ENCODE data around the gene RDH12. TPM values are rescaled to one million over a fixed set of nuclear protein-coding genes. Genes with fewer than 3 reads are reported as not detected.

The RDH12 gene
- total RNA-seq, 1 experiment from 2014 or later: 0.38 TPM

- CTCF ChIA-PET: interaction anchor here (0.5 to 0.7 kb wide), 3 partner anchors 1394 to 1673 kb away, joined by 3 to 6 read pairs (median 4); no protein-coding TSS in a partner anchor
- no peak overlapping the region for H3K27ac Mint-ChIP-seq (ENCODE audit: unreplicated experiment)
These were observed 35.8 kb upstream of the RDH12 start for GRCh38 chr14:67665868-67666267.

DNA sequence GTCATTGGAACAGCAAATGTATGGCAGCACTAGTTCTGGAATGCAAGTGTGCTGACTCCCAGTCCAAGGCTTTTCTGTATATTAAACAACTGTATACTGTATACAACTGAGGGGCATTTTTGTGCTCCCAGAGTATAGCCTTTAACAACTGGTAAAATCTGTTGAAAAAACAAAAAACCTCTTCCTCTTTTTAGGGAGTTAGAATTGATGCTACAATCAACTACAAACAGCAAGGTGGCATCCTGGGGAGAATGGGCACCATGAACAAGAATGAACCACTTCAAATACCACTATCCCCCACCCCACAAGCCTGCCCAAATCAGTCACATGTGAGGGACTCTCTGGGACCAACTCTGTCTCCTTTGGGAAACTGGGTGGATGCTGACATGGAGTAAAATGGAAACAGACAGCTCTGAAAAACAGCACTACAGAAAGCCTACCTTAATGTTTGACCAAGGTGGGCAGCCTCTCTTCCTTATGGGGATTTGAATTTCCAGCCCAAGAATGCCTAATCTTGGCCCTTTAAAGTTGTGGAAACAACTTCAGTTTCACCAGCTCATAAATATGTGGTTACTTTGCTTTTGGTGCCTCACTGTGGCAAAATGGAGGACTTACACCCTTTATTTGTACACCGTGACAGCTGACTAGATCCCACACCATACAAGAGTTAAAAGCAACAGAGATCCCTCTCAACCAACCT, 34.8 kb upstream of the RDH12 start:
- no peaks in the 10 kb centered on the region for H3K36me3 Mint-ChIP-seq (ENCODE audit: insufficient read depth, unreplicated experiment)
- no peaks in the 10 kb centered on the region for H3K27me3 Mint-ChIP-seq (ENCODE audit: unreplicated experiment)
- peak; percentile 50 for TF ChIP-seq CTCF (IDR thresholded peaks at IDR 0.05; ENCODE audit: unreplicated experiment)
- intact Hi-C loops (cut with micrococcal nuclease; ENCODE audit: unreplicated experiment): loop anchor here (1.0 to 5.0 kb wide), 3 partner anchors 35 to 83 kb away; partner anchors contain the start of genes ARG2 and RDH12
- no peak overlapping the region for H3K4me3 Mint-ChIP-seq (ENCODE audit: low read depth, unreplicated experiment)
- no peaks in the 10 kb centered on the region for H3K9me3 Mint-ChIP-seq (ENCODE audit: low read depth, unreplicated experiment)
- no peaks in the 10 kb centered on the region for H3K4me1 Mint-ChIP-seq (ENCODE audit: low read depth, unreplicated experiment)
- CTCF ChIA-PET: interaction anchor here (0.6 to 1.1 kb wide), 10 partner anchors 12 to 239 kb away, joined by 3 to 23 read pairs (median 6); partner anchors contain the start of genes ARG2 and PIGH
- H3K27ac Mint-ChIP-seq (ENCODE audit: unreplicated experiment): no peak overlapping the region
- DNase-seq: peak; percentile 21
- no TSS peak for BruUV-seq (replicated peaks)

More at GRCh38 chr14:67665868-67666267, 35.8 kb upstream of the RDH12 start:
- TF ChIP-seq CTCF (IDR thresholded peaks at IDR 0.05; ENCODE audit: unreplicated experiment): no peak
- intact Hi-C loops (cut with micrococcal nuclease; ENCODE audit: unreplicated experiment): loop anchor here (5.0 kb wide), 1 partner anchor 36 kb away; the partner anchor contains the start of gene RDH12
- no peak for DNase-seq
- Mint-ChIP-seq H3K4me3 (ENCODE audit: low read depth, unreplicated experiment) (no peak overlapping the region), H3K27me3 (ENCODE audit: unreplicated experiment) (no peaks in the 10 kb centered on the region), H3K4me1 (ENCODE audit: low read depth, unreplicated experiment) (no peaks in the 10 kb centered on the region), H3K9me3 (ENCODE audit: low read depth, unreplicated experiment) (no peaks in the 10 kb centered on the region), H3K36me3 (ENCODE audit: insufficient read depth, unreplicated experiment) (no peaks in the 10 kb centered on the region)
- BruUV-seq (replicated peaks): no TSS peak

GRCh38 chr14:67668559-67668958, 33.1 kb upstream of the RDH12 start:
- CTCF ChIA-PET: interaction anchor here (0.6 to 1.0 kb wide), 3 partner anchors 36 to 50 kb away, joined by 3 read pairs; no protein-coding TSS in a partner anchor
- Mint-ChIP-seq H3K4me1 (ENCODE audit: low read depth, unreplicated experiment) (peaks cover 9% of the 10 kb centered on the region), H3K36me3 (ENCODE audit: insufficient read depth, unreplicated experiment) (peaks cover 2% of the 10 kb centered on the region), H3K4me3 (ENCODE audit: low read depth, unreplicated experiment) (no peak overlapping the region), H3K27ac (ENCODE audit: unreplicated experiment) (no peak overlapping the region), H3K9me3 (ENCODE audit: low read depth, unreplicated experiment) (no peaks in the 10 kb centered on the region), H3K27me3 (ENCODE audit: unreplicated experiment) (no peaks in the 10 kb centered on the region)
- BruUV-seq (replicated peaks): no TSS peak
- intact Hi-C loops (cut with micrococcal nuclease; ENCODE audit: unreplicated experiment): loop anchor here (5.0 kb wide), 1 partner anchor 34 kb away; the partner anchor contains the start of gene RDH12
- no peak for DNase-seq
- TF ChIP-seq CTCF (IDR thresholded peaks at IDR 0.05; ENCODE audit: unreplicated experiment): no peak

GRCh38 chr14:67673451-67673850, 28.2 kb upstream of the RDH12 start:
- DNase-seq: no peak
- Mint-ChIP-seq H3K36me3 (ENCODE audit: insufficient read depth, unreplicated experiment) (peaks cover 40% of the 10 kb centered on the region), H3K27me3 (ENCODE audit: unreplicated experiment) (no peaks in the 10 kb centered on the region), H3K4me1 (ENCODE audit: low read depth, unreplicated experiment) (peaks cover 28% of the 10 kb centered on the region), H3K27ac (ENCODE audit: unreplicated experiment) (peak overlapping the region; percentile 83), H3K9me3 (ENCODE audit: low read depth, unreplicated experiment) (no peaks in the 10 kb centered on the region), H3K4me3 (ENCODE audit: low read depth, unreplicated experiment) (peak overlapping the region; percentile 88)
- TF ChIP-seq CTCF (IDR thresholded peaks at IDR 0.05; ENCODE audit: unreplicated experiment): no peak
- TSS peak; percentile 46 for BruUV-seq (replicated peaks)
- intact Hi-C loops (cut with micrococcal nuclease; ENCODE audit: unreplicated experiment): loop anchor here (10.0 kb wide), 1 partner anchor 91 kb away; no protein-coding TSS in a partner anchor
- CTCF ChIA-PET: interaction anchor here (2.8 kb wide), 1 partner anchor 31 kb away, joined by 18 read pairs; no protein-coding TSS in a partner anchor

All from Calu3 (cell line).